ENCODE measurements around the gene CDH4.

DNA sequence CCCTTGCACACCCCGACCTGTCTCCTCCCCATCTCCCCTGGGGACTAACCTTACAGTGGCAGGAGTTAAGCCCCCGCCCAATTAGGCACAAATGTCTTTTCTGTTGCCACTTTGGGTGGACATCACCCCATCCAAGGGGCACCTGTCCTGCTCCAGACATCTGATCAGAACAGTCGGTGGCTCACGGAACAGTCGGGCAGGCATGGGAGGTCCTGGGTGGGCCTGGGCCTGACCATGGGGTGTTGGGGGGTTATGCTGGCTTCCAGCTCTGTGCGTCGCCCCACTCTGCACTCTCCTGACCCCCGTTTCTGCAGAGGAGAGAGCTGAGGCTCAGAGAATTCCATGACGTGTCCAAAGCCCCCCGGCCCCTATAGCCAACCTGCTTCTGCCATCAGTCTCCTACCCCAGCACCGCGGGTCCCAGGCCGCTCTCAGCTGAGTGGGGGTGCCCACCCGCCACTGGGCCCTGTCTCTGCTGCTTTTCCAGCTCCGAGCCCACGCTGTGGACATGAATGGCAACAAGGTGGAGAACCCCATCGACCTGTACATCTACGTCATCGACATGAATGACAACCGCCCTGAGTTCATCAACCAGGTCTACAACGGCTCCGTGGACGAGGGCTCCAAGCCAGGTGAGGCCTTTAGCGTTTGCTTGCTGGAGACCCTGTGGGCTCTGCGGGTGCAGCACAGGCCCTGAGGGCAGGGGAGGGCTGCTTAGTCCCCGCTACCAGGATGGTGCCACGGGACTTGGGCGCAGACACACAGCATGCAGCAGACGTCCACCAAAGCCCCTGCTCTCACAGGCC is 600.4 kb downstream of the CDH4 start:
- TF ChIP-seq, protein P1, sequence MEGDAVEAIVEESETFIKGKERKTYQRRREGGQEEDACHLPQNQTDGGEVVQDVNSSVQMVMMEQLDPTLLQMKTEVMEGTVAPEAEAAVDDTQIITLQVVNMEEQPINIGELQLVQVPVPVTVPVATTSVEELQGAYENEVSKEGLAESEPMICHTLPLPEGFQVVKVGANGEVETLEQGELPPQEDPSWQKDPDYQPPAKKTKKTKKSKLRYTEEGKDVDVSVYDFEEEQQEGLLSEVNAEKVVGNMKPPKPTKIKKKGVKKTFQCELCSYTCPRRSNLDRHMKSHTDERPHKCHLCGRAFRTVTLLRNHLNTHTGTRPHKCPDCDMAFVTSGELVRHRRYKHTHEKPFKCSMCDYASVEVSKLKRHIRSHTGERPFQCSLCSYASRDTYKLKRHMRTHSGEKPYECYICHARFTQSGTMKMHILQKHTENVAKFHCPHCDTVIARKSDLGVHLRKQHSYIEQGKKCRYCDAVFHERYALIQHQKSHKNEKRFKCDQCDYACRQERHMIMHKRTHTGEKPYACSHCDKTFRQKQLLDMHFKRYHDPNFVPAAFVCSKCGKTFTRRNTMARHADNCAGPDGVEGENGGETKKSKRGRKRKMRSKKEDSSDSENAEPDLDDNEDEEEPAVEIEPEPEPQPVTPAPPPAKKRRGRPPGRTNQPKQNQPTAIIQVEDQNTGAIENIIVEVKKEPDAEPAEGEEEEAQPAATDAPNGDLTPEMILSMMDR (IDR thresholded peaks at IDR 0.05; ENCODE audit: extremely low read depth in 1 of 2, insufficient read depth in 1 of 2, low read depth in 1 of 2, low read length in 2 of 2): no peak
- TF ChIP-seq POLR2AphosphoS5 (IDR thresholded peaks at IDR 0.05; ENCODE audit: insufficient read depth, low read depth, low read length) (no peak), POLR2A (IDR thresholded peaks at IDR 0.05; ENCODE audit: low read depth, low read length) (no peak), EZH2 (IDR thresholded peaks at IDR 0.05; ENCODE audit: borderline replicate concordance, low read depth, low read length, severe bottlenecking) (no peak), FOS (IDR thresholded peaks at IDR 0.05; ENCODE audit: borderline replicate concordance, insufficient read depth, low read length) (no peak), JUN (IDR thresholded peaks at IDR 0.05; ENCODE audit: borderline replicate concordance, insufficient read depth, insufficient read length, low read depth) (no peak), GATA2 (IDR thresholded peaks at IDR 0.05; ENCODE audit: insufficient read depth, insufficient read length, low read depth, low read length) (no peak)
- TF ChIP-seq, protein P2, sequence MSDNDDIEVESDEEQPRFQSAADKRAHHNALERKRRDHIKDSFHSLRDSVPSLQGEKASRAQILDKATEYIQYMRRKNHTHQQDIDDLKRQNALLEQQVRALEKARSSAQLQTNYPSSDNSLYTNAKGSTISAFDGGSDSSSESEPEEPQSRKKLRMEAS (IDR thresholded peaks at IDR 0.05; ENCODE audit: insufficient read depth, insufficient read length): no peak

Measured in endothelial cell of umbilical vein (primary cell).